Measurements from ENCODE around the gene GPR27.

GPR27 gene, protein sequence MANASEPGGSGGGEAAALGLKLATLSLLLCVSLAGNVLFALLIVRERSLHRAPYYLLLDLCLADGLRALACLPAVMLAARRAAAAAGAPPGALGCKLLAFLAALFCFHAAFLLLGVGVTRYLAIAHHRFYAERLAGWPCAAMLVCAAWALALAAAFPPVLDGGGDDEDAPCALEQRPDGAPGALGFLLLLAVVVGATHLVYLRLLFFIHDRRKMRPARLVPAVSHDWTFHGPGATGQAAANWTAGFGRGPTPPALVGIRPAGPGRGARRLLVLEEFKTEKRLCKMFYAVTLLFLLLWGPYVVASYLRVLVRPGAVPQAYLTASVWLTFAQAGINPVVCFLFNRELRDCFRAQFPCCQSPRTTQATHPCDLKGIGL

GRCh38 chr3:71753701-71754609 is at the start of gene GPR27:
GPR27 (plus strand) TSS chr3:71753855; CDS start chr3:71754050, 195 bp downstream.
- Mint-ChIP-seq H3K36me3 (no peaks in the 10 kb centered on the region), H3K9me3 (no peaks in the 10 kb centered on the region), H3K27me3 (peaks cover 64% of the 10 kb centered on the region), H3K4me1 (no peaks in the 10 kb centered on the region), H3K27ac (no peak within 1 kb of the TSS), H3K4me3 (peak within 1 kb of the TSS; percentile 53)
- ATAC-seq = no peak

DNA sequence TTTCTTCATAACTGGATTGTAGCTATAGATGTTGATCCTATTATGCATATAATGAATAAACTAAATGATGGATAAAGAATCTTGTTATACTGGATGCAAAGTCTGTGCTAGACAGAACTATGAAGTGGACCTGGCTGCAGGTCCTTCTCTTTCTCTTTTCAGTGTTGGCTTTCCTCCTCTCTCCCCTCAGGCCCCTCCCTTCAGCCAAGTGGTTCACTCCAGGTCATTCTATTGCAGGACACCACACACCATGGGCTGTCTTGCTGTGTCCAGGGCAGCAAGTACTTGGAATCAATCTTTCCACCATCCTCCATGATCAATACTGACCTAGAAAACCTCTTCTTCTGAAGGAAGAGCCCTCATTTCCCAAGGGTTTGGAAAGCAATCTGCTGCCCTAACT is 48.7 kb upstream of the GPR27 start:
- ATAC-seq = no peak
- no peak overlapping the region for H3K4me3 Mint-ChIP-seq
- no peak overlapping the region for H3K27ac Mint-ChIP-seq

GRCh38 chr3:71705681-71706080 is 48.0 kb upstream of the GPR27 start:
- no peak overlapping the region for H3K4me3 Mint-ChIP-seq
- peaks cover 6% of the 10 kb centered on the region for H3K4me1 Mint-ChIP-seq
- H3K27ac Mint-ChIP-seq = no peak overlapping the region
- H3K36me3 Mint-ChIP-seq = no peaks in the 10 kb centered on the region
- no peaks in the 10 kb centered on the region for H3K9me3 Mint-ChIP-seq
- no peak for ATAC-seq
- no peaks in the 10 kb centered on the region for H3K27me3 Mint-ChIP-seq

More for the DNA sequence above, 48.7 kb upstream of the GPR27 start:
- no peaks in the 10 kb centered on the region for H3K36me3 Mint-ChIP-seq
- no peaks in the 10 kb centered on the region for H3K27me3 Mint-ChIP-seq
- H3K4me1 Mint-ChIP-seq = peaks cover 6% of the 10 kb centered on the region
- H3K9me3 Mint-ChIP-seq = no peaks in the 10 kb centered on the region

DNA sequence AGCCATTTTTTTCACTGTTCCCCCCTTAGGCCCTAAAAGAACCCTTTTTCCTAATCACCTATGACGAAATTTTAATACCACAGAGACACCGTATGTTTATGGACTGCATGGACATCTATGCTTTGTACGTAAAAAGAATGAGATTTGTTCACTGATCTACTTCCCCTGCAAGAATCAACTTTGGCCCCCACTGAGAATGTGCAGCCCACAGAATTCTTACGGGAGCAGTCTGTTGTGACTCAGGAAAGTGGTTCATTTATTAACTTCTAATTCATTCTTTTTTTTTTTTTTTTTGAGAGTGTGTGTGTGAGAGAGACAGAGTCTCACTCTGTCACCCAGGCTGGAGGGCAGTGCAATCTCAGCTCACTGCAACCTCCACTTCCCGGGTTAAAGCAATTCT is 46.1 kb upstream of the GPR27 start:
- Mint-ChIP-seq H3K27me3 (no peaks in the 10 kb centered on the region), H3K4me1 (peaks cover under 1% of the 10 kb centered on the region), H3K36me3 (no peaks in the 10 kb centered on the region), H3K27ac (no peak overlapping the region), H3K4me3 (no peak overlapping the region), H3K9me3 (no peaks in the 10 kb centered on the region)
- ATAC-seq = no peak

DNA sequence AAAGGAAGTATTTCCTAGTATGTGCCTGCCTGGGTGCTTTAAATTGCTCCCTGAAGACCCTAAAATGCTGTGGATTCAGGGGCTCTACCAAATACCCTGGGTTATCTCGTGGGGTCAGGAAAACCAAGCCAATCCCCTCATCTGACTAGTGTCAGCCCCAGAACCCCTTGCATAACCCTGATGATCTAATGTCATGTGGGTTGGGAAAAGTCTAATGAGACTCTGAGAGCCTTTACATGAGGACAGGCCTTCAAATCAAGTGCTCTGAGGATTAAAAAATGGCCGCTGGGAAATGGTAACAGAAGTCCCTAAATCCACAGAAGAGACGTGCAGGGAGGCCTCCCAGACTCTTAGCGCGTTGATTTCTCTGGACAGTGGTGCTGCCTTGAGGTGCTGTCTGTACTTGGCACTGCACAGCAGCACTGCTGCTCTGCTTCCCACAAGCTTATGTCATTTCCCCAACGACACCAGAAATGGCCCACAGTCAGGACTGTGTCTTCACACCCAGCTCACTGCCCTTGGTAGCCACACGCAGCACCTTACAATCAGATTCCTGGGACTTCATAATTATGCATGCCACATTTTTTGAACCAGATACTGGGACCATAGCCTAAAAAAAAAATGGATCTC is 45.1 kb upstream of the GPR27 start:
- Mint-ChIP-seq H3K4me3 (no peak overlapping the region), H3K9me3 (no peaks in the 10 kb centered on the region), H3K36me3 (no peaks in the 10 kb centered on the region), H3K27me3 (peaks cover under 1% of the 10 kb centered on the region), H3K27ac (no peak overlapping the region), H3K4me1 (no peaks in the 10 kb centered on the region)
- no peak for ATAC-seq

GRCh38 chr3:71709908-71710511 is 43.6 kb upstream of the GPR27 start:
- Mint-ChIP-seq H3K36me3 (no peaks in the 10 kb centered on the region), H3K27me3 (peaks cover 9% of the 10 kb centered on the region), H3K4me1 (no peaks in the 10 kb centered on the region), H3K4me3 (no peak overlapping the region), H3K9me3 (no peaks in the 10 kb centered on the region), H3K27ac (no peak overlapping the region)
- no peak for ATAC-seq

- no peak for ATAC-seq
- Mint-ChIP-seq H3K9me3 (no peaks in the 10 kb centered on the region), H3K27ac (no peak overlapping the region), H3K4me3 (no peak overlapping the region), H3K27me3 (peaks cover 9% of the 10 kb centered on the region), H3K4me1 (no peaks in the 10 kb centered on the region), H3K36me3 (no peaks in the 10 kb centered on the region)
Observed at GRCh38 chr3:71710906-71711494, 42.7 kb upstream of the GPR27 start.

DNA sequence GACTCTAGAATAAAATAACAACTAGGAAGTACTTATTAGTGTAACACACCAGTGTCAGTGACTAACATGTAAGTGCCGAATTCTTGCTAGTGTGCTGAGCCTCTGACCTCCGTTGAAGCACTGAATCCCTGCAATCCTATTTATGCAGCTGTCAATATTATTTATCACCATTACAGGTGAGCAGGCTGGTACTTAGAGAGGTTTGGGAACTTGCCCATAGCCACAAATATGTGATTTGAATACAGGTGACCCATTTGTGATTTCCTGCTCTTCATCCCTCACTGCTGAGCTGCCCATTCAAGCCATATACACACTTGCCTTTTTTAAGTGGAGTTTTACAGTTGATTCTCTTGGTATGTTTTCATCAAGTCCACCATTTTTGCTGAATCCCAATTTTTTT is 40.6 kb upstream of the GPR27 start:
- Mint-ChIP-seq H3K4me1 (no peaks in the 10 kb centered on the region), H3K9me3 (no peaks in the 10 kb centered on the region), H3K36me3 (no peaks in the 10 kb centered on the region), H3K4me3 (no peak overlapping the region), H3K27me3 (peaks cover 9% of the 10 kb centered on the region), H3K27ac (no peak overlapping the region)
- no peak for ATAC-seq

GRCh38 chr3:71714595-71714994 is 39.1 kb upstream of the GPR27 start:
- H3K9me3 Mint-ChIP-seq = no peaks in the 10 kb centered on the region
- H3K27me3 Mint-ChIP-seq = peaks cover 19% of the 10 kb centered on the region
- no peak overlapping the region for H3K4me3 Mint-ChIP-seq
- H3K36me3 Mint-ChIP-seq = no peaks in the 10 kb centered on the region
- H3K4me1 Mint-ChIP-seq = no peaks in the 10 kb centered on the region
- ATAC-seq = no peak
- H3K27ac Mint-ChIP-seq = no peak overlapping the region

DNA sequence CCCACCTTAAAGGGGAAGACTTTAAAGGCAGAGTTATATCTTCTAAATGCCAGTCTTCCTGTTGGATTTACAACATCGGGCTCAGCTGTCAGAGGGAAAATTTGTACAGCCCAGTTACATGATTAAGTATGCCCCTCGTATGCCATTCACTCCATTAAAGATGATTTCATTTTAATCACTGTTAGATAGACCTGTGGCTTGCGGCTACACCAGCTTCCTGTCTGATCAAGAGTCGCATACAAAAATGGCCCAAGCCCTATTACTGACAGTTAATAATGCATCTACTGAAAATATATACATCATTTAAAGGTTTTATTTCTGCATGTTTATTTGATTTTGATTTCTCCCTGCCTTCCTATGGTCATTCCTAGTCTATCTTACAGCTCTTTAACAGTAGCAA is 35.6 kb upstream of the GPR27 start:
- peaks cover 41% of the 10 kb centered on the region for H3K27me3 Mint-ChIP-seq
- no peaks in the 10 kb centered on the region for H3K36me3 Mint-ChIP-seq
- no peak overlapping the region for H3K4me3 Mint-ChIP-seq
- H3K9me3 Mint-ChIP-seq = no peaks in the 10 kb centered on the region
- H3K27ac Mint-ChIP-seq = no peak overlapping the region
- peaks cover 7% of the 10 kb centered on the region for H3K4me1 Mint-ChIP-seq
- no peak for ATAC-seq

DNA sequence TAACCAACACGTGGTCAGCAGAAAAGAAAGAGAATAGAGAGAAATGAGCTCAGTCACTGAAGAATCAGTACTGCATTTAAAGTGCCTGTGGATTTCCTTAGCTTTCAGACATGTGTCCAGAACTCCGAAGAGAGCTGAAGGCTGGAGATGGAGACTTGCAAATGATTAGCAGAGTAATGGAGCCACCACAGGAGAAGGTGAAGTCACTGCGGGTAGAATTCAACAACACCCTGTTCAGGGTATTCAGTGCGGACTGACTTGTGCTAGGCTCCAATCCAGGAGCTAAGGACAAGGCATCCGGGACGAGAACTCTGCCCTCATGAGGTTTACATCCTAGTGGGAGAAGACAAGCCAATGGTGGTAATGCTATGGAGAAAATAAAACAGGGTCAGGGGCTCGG is 32.7 kb upstream of the GPR27 start:
- no peak overlapping the region for H3K27ac Mint-ChIP-seq
- H3K36me3 Mint-ChIP-seq = no peaks in the 10 kb centered on the region
- H3K9me3 Mint-ChIP-seq = no peaks in the 10 kb centered on the region
- ATAC-seq = no peak
- no peak overlapping the region for H3K4me3 Mint-ChIP-seq
- peaks cover 25% of the 10 kb centered on the region for H3K4me1 Mint-ChIP-seq
- peaks cover 47% of the 10 kb centered on the region for H3K27me3 Mint-ChIP-seq

- no peak for ATAC-seq
Observed at GRCh38 chr3:71721651-71722157, 32.0 kb upstream of the GPR27 start.

GRCh38 chr3:71722693-71723092 is 31.0 kb upstream of the GPR27 start:
- H3K4me1 Mint-ChIP-seq = peaks cover 27% of the 10 kb centered on the region
- no peak for ATAC-seq
- no peak overlapping the region for H3K27ac Mint-ChIP-seq
- peaks cover 49% of the 10 kb centered on the region for H3K27me3 Mint-ChIP-seq
- H3K4me3 Mint-ChIP-seq = no peak overlapping the region
- no peaks in the 10 kb centered on the region for H3K9me3 Mint-ChIP-seq
- no peaks in the 10 kb centered on the region for H3K36me3 Mint-ChIP-seq

More at GRCh38 chr3:71721651-71722157, 32.0 kb upstream of the GPR27 start:
- Mint-ChIP-seq H3K4me3 (no peak overlapping the region), H3K27me3 (peaks cover 49% of the 10 kb centered on the region), H3K36me3 (no peaks in the 10 kb centered on the region), H3K4me1 (peaks cover 27% of the 10 kb centered on the region), H3K9me3 (no peaks in the 10 kb centered on the region), H3K27ac (no peak overlapping the region)

GRCh38 chr3:71723452-71724170 is 30.0 kb upstream of the GPR27 start:
- H3K36me3 Mint-ChIP-seq = no peaks in the 10 kb centered on the region
- peaks cover 27% of the 10 kb centered on the region for H3K4me1 Mint-ChIP-seq
- peaks cover 56% of the 10 kb centered on the region for H3K27me3 Mint-ChIP-seq
- peak overlapping the region; percentile 74 for H3K4me3 Mint-ChIP-seq
- H3K9me3 Mint-ChIP-seq = no peaks in the 10 kb centered on the region
- no peak for ATAC-seq
- no peak overlapping the region for H3K27ac Mint-ChIP-seq
